Ovary (tissue), 3 donors: ENCODE data around the gene NHSL2.

Source experiments
- POLR2A ChIP-seq: fragments of 450-650 bp; IDR thresholded peaks from one replicate; pipeline ENCODE4 v1.6.1; 2017; ENCODE audit warnings: antibody characterized with exemption, mild to moderate bottlenecking, moderate library complexity
- TF ChIP-seq, protein P1 (sequence below), 3 donors: fragments of 450-650 bp in 2 of 3; fragments of 200-600 bp in 1 of 3; IDR thresholded peaks; one replicate each; pipeline versions ENCODE4 v1.5.1 to v1.8.0; 2016 to 2022; ENCODE audit warnings: antibody characterized with exemption in 3 of 3, mild to moderate bottlenecking in 1 of 3
- donor health status: DM: no; HTN: no; CAD: no.

DNA sequence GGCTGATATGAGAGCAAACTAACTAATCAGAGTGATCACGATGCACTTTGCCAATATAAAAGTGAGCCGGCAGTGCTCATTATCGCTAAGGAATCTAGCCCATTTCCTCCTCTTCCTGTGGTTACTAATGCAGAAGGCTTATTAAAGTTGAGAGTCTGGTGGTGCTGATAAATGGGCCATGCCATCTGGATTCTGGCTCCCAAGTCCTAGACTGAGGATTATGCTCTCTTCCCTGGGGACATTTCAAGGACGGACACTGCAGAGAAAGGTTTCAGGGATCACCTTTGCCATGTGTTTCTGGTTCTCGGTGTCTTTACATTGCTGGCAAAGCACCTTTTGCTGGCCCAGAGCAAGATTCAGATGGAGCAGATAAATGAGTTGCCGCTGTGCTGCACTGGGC lies 135.8 kb downstream of the NHSL2 start:
- TF ChIP-seq, protein P1, sequence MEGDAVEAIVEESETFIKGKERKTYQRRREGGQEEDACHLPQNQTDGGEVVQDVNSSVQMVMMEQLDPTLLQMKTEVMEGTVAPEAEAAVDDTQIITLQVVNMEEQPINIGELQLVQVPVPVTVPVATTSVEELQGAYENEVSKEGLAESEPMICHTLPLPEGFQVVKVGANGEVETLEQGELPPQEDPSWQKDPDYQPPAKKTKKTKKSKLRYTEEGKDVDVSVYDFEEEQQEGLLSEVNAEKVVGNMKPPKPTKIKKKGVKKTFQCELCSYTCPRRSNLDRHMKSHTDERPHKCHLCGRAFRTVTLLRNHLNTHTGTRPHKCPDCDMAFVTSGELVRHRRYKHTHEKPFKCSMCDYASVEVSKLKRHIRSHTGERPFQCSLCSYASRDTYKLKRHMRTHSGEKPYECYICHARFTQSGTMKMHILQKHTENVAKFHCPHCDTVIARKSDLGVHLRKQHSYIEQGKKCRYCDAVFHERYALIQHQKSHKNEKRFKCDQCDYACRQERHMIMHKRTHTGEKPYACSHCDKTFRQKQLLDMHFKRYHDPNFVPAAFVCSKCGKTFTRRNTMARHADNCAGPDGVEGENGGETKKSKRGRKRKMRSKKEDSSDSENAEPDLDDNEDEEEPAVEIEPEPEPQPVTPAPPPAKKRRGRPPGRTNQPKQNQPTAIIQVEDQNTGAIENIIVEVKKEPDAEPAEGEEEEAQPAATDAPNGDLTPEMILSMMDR (IDR thresholded peaks at IDR 0.05) = no peak
- TF ChIP-seq POLR2A = no peak
